ENCODE measurements around the gene EME2. TPM values are rescaled to one million over a fixed set of nuclear protein-coding genes. Genes with fewer than 3 reads are reported as not detected.

The EME2 gene
- total and polyA plus RNA-seq, 2 experiments from 2014 or later = 4.1 to 15.0 TPM

- no peak for TF ChIP-seq CTCF (conservative IDR thresholded peaks at IDR 0.05; ENCODE audit: low read depth in 2 of 2)
These were observed 17.0 kb downstream of the EME2 start (continued) for GRCh38 chr16:1789643-1790045.

- H3K4me2 ChIP-seq = no peak overlapping the region
- H3K4me3 ChIP-seq = no peak overlapping the region
- no peak overlapping the region for H2AFZ ChIP-seq
- peaks cover 13% of the 10 kb centered on the region for H3K79me2 ChIP-seq (replicated peaks; ENCODE audit: insufficient read depth)
- no peaks in the 10 kb centered on the region for H3K4me1 Mint-ChIP-seq
- H3K36me3 ChIP-seq (ENCODE audit: insufficient read depth) = no peaks in the 10 kb centered on the region
- no peak overlapping the region for H3K27ac Mint-ChIP-seq
- no peak for ATAC-seq
- no peak overlapping the region for H3K4me3 Mint-ChIP-seq
- peaks cover 2% of the 10 kb centered on the region; the same call in 1 of the 3 replicates for H3K9me3 Mint-ChIP-seq
- DNase-seq (ENCODE audit: low spot score) = no peak
- no peak overlapping the region for H3K27ac ChIP-seq (ENCODE audit: low read depth)
- peaks cover 5% of the 10 kb centered on the region for H4K20me1 ChIP-seq (replicated peaks; ENCODE audit: insufficient read depth)
- H3K9me2 ChIP-seq (ENCODE audit: insufficient read depth) = no peaks in the 10 kb centered on the region
- H3F3A ChIP-seq (replicated peaks; ENCODE audit: low read depth) = no peaks in the 10 kb centered on the region
- peaks cover 5% of the 10 kb centered on the region; the same call in 1 of the 3 replicates for H3K36me3 Mint-ChIP-seq (ENCODE audit: low read depth)
- H3K4me1 ChIP-seq (ENCODE audit: insufficient read depth) = no peaks in the 10 kb centered on the region
- H3K27me3 Mint-ChIP-seq (ENCODE audit: insufficient read depth, low read depth, poor library complexity) = peaks cover 5% of the 10 kb centered on the region
- no peaks in the 10 kb centered on the region for H3K27me3 ChIP-seq (ENCODE audit: insufficient read depth)
- no peak for TF ChIP-seq EZH2 (IDR thresholded peaks at IDR 0.05; ENCODE audit: low read depth, unreplicated experiment)
- TF ChIP-seq CTCF (conservative IDR thresholded peaks at IDR 0.05; ENCODE audit: low read depth in 2 of 2) = no peak
- no peak for TF ChIP-seq ZNF114 (CRISPR knock-in tag; IDR thresholded peaks at IDR 0.05)
- TF ChIP-seq EZH2phosphoT487 (IDR thresholded peaks at IDR 0.05; ENCODE audit: unreplicated experiment) = no peak
- no peak for TF ChIP-seq REST (IDR thresholded peaks at IDR 0.05; ENCODE audit: unreplicated experiment)
- TF ChIP-seq POLR2AphosphoS5 (IDR thresholded peaks at IDR 0.05; ENCODE audit: low read depth) = no peak
- TF ChIP-seq ZNF331 (CRISPR knock-in tag; IDR thresholded peaks at IDR 0.05; ENCODE audit: low read depth) = no peak
- no peak for TF ChIP-seq ZNF462 (CRISPR knock-in tag; IDR thresholded peaks at IDR 0.05)
- TF ChIP-seq CREB1 (CRISPR knock-in tag; IDR thresholded peaks at IDR 0.05; ENCODE audit: low read depth) = no peak
- TF ChIP-seq NANOG (IDR thresholded peaks at IDR 0.05; ENCODE audit: borderline replicate concordance) = no peak
- no peak for TF ChIP-seq JUNB (IDR thresholded peaks at IDR 0.05; ENCODE audit: unreplicated experiment)
- TF ChIP-seq STAT1 (IDR thresholded peaks at IDR 0.05; ENCODE audit: unreplicated experiment) = no peak
These were observed 17.6 kb downstream of the EME2 start for GRCh38 chr16:1790261-1790610.

Data from GM23338 (cell line).